ENCODE results near the gene PKNOX2. TPM values are rescaled to one million over a fixed set of nuclear protein-coding genes. Genes with fewer than 3 reads are reported as not detected.

The PKNOX2 gene
- polyA plus RNA-seq, 2 of the 4 experiments (the other 2 are of a cell fraction), result not detected

- no peak for TF ChIP-seq ZNF302 (CRISPR knock-in tag; IDR thresholded peaks at IDR 0.05)
- TF ChIP-seq FOSL2 (IDR thresholded peaks at IDR 0.05), result no peak
- no peak for TF ChIP-seq FOSL2 (CRISPR knock-in tag; IDR thresholded peaks at IDR 0.05)
- TF ChIP-seq RFX5 (IDR thresholded peaks at IDR 0.05), result no peak
- TF ChIP-seq E2F6 (IDR thresholded peaks at IDR 0.05; ENCODE audit: borderline replicate concordance, low read depth), result no peak
- no peak for TF ChIP-seq HDAC2 (IDR thresholded peaks at IDR 0.05)
- no peak for TF ChIP-seq EP300 (IDR thresholded peaks at IDR 0.05)
- TF ChIP-seq JUN (IDR thresholded peaks at IDR 0.05), result no peak
Measured at GRCh38 chr11:125202977-125203376, 38.4 kb downstream of the PKNOX2 start (continued).

GRCh38 chr11:125207866-125208425 is 43.4 kb downstream of the PKNOX2 start:
- no peaks in the 10 kb centered on the region for H3K9me3 ChIP-seq
- ChIA-PET POLR2A (no interaction called here), CTCF (no interaction called here)
- DNase-seq (ENCODE audit: low read depth in 1 of 2, low spot score in 1 of 2) (no peak), ATAC-seq (no peak), FAIRE-seq (no peak)
- H3K4me1 ChIP-seq, result no peaks in the 10 kb centered on the region
- 0% methylated on average over 1 of the region's 1 CpG for WGBS (ENCODE audit: missing lambda C conversion rate)
- TF ChIP-seq, protein P1, sequence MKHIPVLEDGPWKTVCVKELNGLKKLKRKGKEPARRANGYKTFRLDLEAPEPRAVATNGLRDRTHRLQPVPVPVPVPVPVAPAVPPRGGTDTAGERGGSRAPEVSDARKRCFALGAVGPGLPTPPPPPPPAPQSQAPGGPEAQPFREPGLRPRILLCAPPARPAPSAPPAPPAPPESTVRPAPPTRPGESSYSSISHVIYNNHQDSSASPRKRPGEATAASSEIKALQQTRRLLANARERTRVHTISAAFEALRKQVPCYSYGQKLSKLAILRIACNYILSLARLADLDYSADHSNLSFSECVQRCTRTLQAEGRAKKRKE (CRISPR knock-in tag; IDR thresholded peaks at IDR 0.05; ENCODE audit: low read depth), result no peak
- no peak for TF ChIP-seq FOSL2 (IDR thresholded peaks at IDR 0.05)
- no peak for TF ChIP-seq FOSL2 (CRISPR knock-in tag; IDR thresholded peaks at IDR 0.05)
- no peak for TF ChIP-seq SREBF2 (IDR thresholded peaks at IDR 0.05)
- no peak for TF ChIP-seq PHF8 (IDR thresholded peaks at IDR 0.05; ENCODE audit: borderline replicate concordance, low read depth)
- H3K4me3 ChIP-seq, result no peak overlapping the region
- H3K27ac ChIP-seq, result no peak overlapping the region
- no peak overlapping the region for H3K4me2 ChIP-seq

DNA sequence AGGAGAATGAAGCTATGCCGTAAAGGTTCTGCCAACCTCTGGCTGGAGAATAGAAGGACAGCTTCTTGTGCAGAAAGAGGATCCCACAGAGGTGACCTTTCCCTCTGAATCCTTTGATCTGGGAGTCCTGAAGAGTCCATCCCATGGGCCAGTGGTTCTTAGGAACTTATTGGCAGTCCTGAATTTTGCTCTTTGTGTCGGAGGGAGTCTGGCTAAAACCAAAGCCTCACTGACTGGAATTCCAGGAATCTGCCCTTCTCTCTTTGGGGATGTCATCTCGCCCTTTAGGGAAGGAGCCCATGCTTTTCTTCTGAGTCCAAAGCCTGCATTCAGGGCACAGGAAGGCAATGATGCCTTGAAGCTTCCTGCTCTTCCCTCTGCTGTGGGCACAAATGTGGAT is 45.5 kb downstream of the PKNOX2 start:
- Histone ChIP-seq H3K4me3 (no peak overlapping the region), H3K4me1 (no peaks in the 10 kb centered on the region), H3K4me2 (no peak overlapping the region), H3K27ac (no peak overlapping the region), H3K9me3 (no peaks in the 10 kb centered on the region)
- 0% methylated on average over 3 of the region's 3 CpGs for WGBS (ENCODE audit: missing lambda C conversion rate)
- ATAC-seq (no peak), DNase-seq (ENCODE audit: low read depth in 1 of 2, low spot score in 1 of 2) (no peak), FAIRE-seq (no peak)
- ChIA-PET POLR2A (no interaction called here), CTCF (no interaction called here)
- TF ChIP-seq SREBF2 (IDR thresholded peaks at IDR 0.05) (no peak), USF2 (IDR thresholded peaks at IDR 0.05) (no peak), RNF2 (IDR thresholded peaks at IDR 0.05; ENCODE audit: borderline replicate concordance, low read depth) (no peak), TP53 (CRISPR knock-in tag; IDR thresholded peaks at IDR 0.05) (no peak), PBX3 (IDR thresholded peaks at IDR 0.05) (no peak)

DNA sequence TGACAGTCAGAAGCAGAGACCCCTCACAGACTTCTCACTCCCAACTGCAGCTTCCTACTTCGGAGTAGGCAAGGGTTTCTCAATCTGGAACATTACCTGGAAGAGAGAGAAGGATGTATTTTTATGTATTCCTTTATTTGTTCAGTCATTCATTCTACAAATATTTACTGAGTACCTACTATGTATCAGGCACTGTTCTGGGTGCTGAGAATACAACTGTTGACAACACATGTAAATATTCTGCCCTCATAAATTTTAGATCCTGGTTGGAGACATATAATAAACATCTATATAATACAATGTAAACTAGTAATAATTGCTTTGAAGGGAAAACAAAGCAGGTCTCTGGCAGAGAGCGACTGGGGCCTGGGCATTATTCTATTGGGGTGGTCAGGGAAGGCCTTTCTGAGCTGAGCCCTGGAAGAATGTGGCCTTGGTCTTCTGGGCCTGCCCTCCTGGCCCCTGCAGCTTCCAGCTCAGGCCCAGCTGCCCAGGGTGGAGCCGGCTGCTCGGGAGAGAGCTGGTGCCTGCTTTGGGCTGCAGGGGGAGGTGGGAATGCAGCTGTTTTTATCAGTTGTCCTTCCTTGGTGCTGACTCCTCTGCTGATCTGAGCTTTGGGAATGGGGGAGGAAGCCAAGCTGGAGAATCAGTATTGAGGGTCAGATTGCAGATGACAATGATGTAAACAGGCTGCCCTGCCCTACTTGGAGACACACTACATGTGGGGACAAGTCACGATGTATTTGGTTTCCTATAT is 46.8 kb downstream of the PKNOX2 start:
- Histone ChIP-seq H3K4me2 (no peak overlapping the region), H3K4me1 (no peaks in the 10 kb centered on the region), H3K27ac (no peak overlapping the region), H3K4me3 (no peak overlapping the region), H3K9me3 (no peaks in the 10 kb centered on the region)
- DNase-seq (ENCODE audit: low read depth in 1 of 2, low spot score in 1 of 2) (no peak), ATAC-seq (no peak), FAIRE-seq (no peak)
- ChIA-PET CTCF (no interaction called here), POLR2A (no interaction called here)
- no peak for TF ChIP-seq HES2 (IDR thresholded peaks at IDR 0.05)
- TF ChIP-seq TP53 (CRISPR knock-in tag; IDR thresholded peaks at IDR 0.05), result no peak
- no peak for TF ChIP-seq RFX5 (IDR thresholded peaks at IDR 0.05)
- 35% methylated on average over 5 of the region's 5 CpGs for WGBS (ENCODE audit: missing lambda C conversion rate)

Measured in A549 (cell line).